Measurements from ENCODE around the gene ANKS1A.

Gene ANKS1A

GRCh38 chr6:35139924-35140638 lies 251.0 kb downstream of the ANKS1A start:
- no peak for DNase-seq (ENCODE audit: insufficient read length, low spot score)
- peak; percentile 94 for TF ChIP-seq CTCF (IDR thresholded peaks at IDR 0.05; ENCODE audit: insufficient read depth, missing control alignments)
- peak; percentile 86 for FAIRE-seq

GRCh38 chr6:35140639-35141006 lies 251.6 kb downstream of the ANKS1A start:
- DNase-seq (ENCODE audit: insufficient read length, low spot score) (no peak), FAIRE-seq (no peak)
- TF ChIP-seq CTCF (IDR thresholded peaks at IDR 0.05; ENCODE audit: insufficient read depth, missing control alignments), result no peak
